SK-N-SH treated with all-trans-retinoic acid at 6 μM for 48 hours (cell line): Measurements from ENCODE around the gene EXOC4.

Source experiments
- CREB5 ChIP-seq: fragments of 250-450 bp; sonication (Bioruptor Pico); IDR thresholded peaks from 2 replicates; pipeline ENCODE4 v1.5.1; 2020; ENCODE audit warnings: low read depth, mild to moderate bottlenecking, moderate library complexity
- CSDC2 ChIP-seq: fragments of 250-450 bp; sonication (Bioruptor Pico); IDR thresholded peaks from 2 replicates; pipeline ENCODE4 v1.5.0; 2020; ENCODE audit warnings: mild to moderate bottlenecking, moderate library complexity
- ESRRG ChIP-seq: fragments of 250-450 bp; sonication (Bioruptor Pico); IDR thresholded peaks from 2 replicates; pipeline ENCODE4 v1.6.1; 2021; ENCODE audit warnings: mild to moderate bottlenecking
- GLIS3 ChIP-seq: fragments of 250-450 bp; sonication (Bioruptor Pico); IDR thresholded peaks from 2 replicates; pipeline ENCODE4 v1.5.0; 2020; ENCODE audit warnings: mild to moderate bottlenecking, moderate library complexity
- ZFP3 ChIP-seq: fragments of 250-450 bp; sonication (Bioruptor Pico); IDR thresholded peaks from 2 replicates; pipeline ENCODE4 v1.5.0; 2020; ENCODE audit warnings: mild to moderate bottlenecking, moderate library complexity
- ZFP30 ChIP-seq: fragments of 450-650 bp; formaldehyde crosslinking; IDR thresholded peaks from 2 replicates; pipeline ENCODE4 v1.5.0; 2022; ENCODE audit warnings: mild to moderate bottlenecking, moderate library complexity
- ZNF565 ChIP-seq: fragments of 450-650 bp; formaldehyde crosslinking; conservative IDR thresholded peaks from 2 replicates; pipeline ENCODE4 v1.5.0; 2020; ENCODE audit warnings: low read depth, mild to moderate bottlenecking, moderate library complexity

- TF ChIP-seq GLIS3 (CRISPR knock-in tag) (no peak), ESRRG (no peak), ZFP30 (no peak), CSDC2 (CRISPR knock-in tag) (no peak), ZFP3 (CRISPR knock-in tag) (no peak), ZNF565 (CRISPR knock-in tag) (no peak), CREB5 (CRISPR knock-in tag) (no peak)
These were observed 35.1 kb upstream of the EXOC4 start for GRCh38 chr7:133217773-133218172.
